CD4-positive, alpha-beta T cell (primary cell): ENCODE data around the gene RTN4RL2. TPM values are rescaled to one million over a fixed set of nuclear protein-coding genes. Genes with fewer than 3 reads are reported as not detected.

Source experiments
- ATAC-seq: fragments of 200-7000 bp; cut with Tn5 transposase; one replicate; pipeline ENCODE4 v1.10.0; 2022; ENCODE audit warnings: mild to moderate bottlenecking; ENCODE audit not compliant: poor library complexity
- CTCF ChIA-PET: fragments of 350-600 bp; sonication (Branson Sonifier 250); formaldehyde crosslinking; loops from one replicate; lab custom pipeline; 2021; ENCODE audit warnings: antibody characterized with exemption, inconsistent platforms; lab: Charles Lee
- POLR2A ChIA-PET: fragments of 350-600 bp; sonication (Branson Sonifier 250); formaldehyde crosslinking; loops from one replicate; lab custom pipeline; 2021; ENCODE audit warnings: antibody characterized with exemption, inconsistent platforms; lab: Charles Lee
- DNase-seq, 14 experiments: peaks; one replicate each; pipeline ENCODE4 v3.0.0-alpha.2; 2013 to 2020; ENCODE audit warnings: mixed read lengths in 2 of 14
- H3K27ac ChIP-seq, 2 donors: one replicate each; pipeline versions ENCODE4 v1.5.1 to v1.7.0; 2013; ENCODE audit warnings: low read length in 2 of 2, low read depth in 1 of 2, mild to moderate bottlenecking in 1 of 2
- H3K27me3 ChIP-seq, 2 experiments: 1 replicate in 1 of 2; 2 replicates in 1 of 2; pipeline versions ENCODE4 v1.6.1 to v1.7.0; 2013; ENCODE audit warnings: low read length in 2 of 2, control low read depth in 1 of 2, mild to moderate bottlenecking in 1 of 2, moderate library complexity in 1 of 2; ENCODE audit not compliant: insufficient read depth in 2 of 2, control insufficient read depth in 1 of 2
- H3K36me3 ChIP-seq: one replicate; pipeline ENCODE4 v1.6.1; 2013; ENCODE audit warnings: low read length, control low read depth; ENCODE audit not compliant: insufficient read depth
- H3K4me1 ChIP-seq: one replicate; pipeline ENCODE4 v1.6.1; 2013; ENCODE audit warnings: low read length, control low read depth; ENCODE audit not compliant: insufficient read depth
- H3K4me3 ChIP-seq: one replicate; pipeline ENCODE4 v1.5.1; 2013; ENCODE audit warnings: mild to moderate bottlenecking, low read length, moderate library complexity
- H3K9me3 ChIP-seq, 2 experiments: 1 replicate in 1 of 2; 2 replicates in 1 of 2; pipeline versions ENCODE4 v1.6.1 to v1.7.0; 2013; ENCODE audit warnings: low read length in 2 of 2, mild to moderate bottlenecking in 2 of 2, control low read depth in 1 of 2, moderate library complexity in 1 of 2; ENCODE audit not compliant: control insufficient read depth in 1 of 2, insufficient read depth in 1 of 2
- H3K27ac Mint-ChIP-seq: one replicate; pipeline ENCODE4 v1.8.0; 2020; ENCODE audit warnings: mixed read lengths
- H3K27me3 Mint-ChIP-seq: one replicate; pipeline ENCODE4 v1.8.0; 2021; ENCODE audit warnings: mixed read lengths
- H3K36me3 Mint-ChIP-seq: one replicate; pipeline ENCODE4 v1.8.0; 2021; ENCODE audit warnings: low read depth, mixed read lengths
- H3K4me1 Mint-ChIP-seq: one replicate; pipeline ENCODE4 v1.8.0; 2021; ENCODE audit warnings: low read depth, mixed read lengths
- H3K4me3 Mint-ChIP-seq: one replicate; pipeline ENCODE4 v1.8.0; 2020; ENCODE audit warnings: mild to moderate bottlenecking, mixed read lengths
- H3K9me3 Mint-ChIP-seq: one replicate; pipeline ENCODE4 v1.8.0; 2020; ENCODE audit warnings: mixed read lengths
- CTCF ChIP-seq: fragments of 200-600 bp; IDR thresholded peaks from one replicate; pipeline ENCODE4 v1.8.0; 2022; ENCODE audit warnings: antibody characterized with exemption, mild to moderate bottlenecking
- intact Hi-C, 2 experiments: fragments of 100-400 bp; cut with DNase I in 1 of 2; cut with micrococcal nuclease in 1 of 2; formaldehyde crosslinking; loops; one replicate each; pipeline versions ENCODE4 v1.15.1 to v1.9.0; 2023 to 2025; cut with DNase I, micrococcal nuclease
- total RNA-seq, 174 experiments: library from RNA in 2 of 174; stranded (reverse) in 2 of 174; gene quantifications; one replicate each; pipeline ENCODE4 v1.2.3 and lab custom pipeline; 2021 to 2026

Gene RTN4RL2
- total RNA-seq, 2 experiments from 2014 or later = 0.17 to 0.19 TPM

- POLR2A ChIA-PET = no interaction called here
- Histone ChIP-seq H3K36me3 (peaks cover 36% of the 10 kb centered on the region), H3K27me3 (peaks cover 16 to 18% of the 10 kb centered on the region in 2 experiments), H3K4me3 (no peak overlapping the region), H3K27ac (no peak overlapping the region), H3K9me3 (no peaks in the 10 kb centered on the region), H3K4me1 (peaks cover 13% of the 10 kb centered on the region)
- Mint-ChIP-seq H3K4me3 (no peak overlapping the region), H3K9me3 (no peaks in the 10 kb centered on the region), H3K27me3 (peaks cover 16% of the 10 kb centered on the region), H3K36me3 (peaks cover 50% of the 10 kb centered on the region), H3K4me1 (no peaks in the 10 kb centered on the region), H3K27ac (no peak overlapping the region)
- CTCF ChIA-PET = interaction anchor here (0.6 kb wide), 1 partner anchor 16 kb away, joined by 4 read pairs; no protein-coding TSS in a partner anchor
- ATAC-seq (no peak), DNase-seq (no peak)
- TF ChIP-seq CTCF = no peak
- intact Hi-C loops = no loop called here
These were observed 26.9 kb downstream of the RTN4RL2 start for GRCh38 chr11:57487021-57487778.

- no peaks in the 10 kb centered on the region for H3K4me1 Mint-ChIP-seq
- ChIA-PET CTCF (no interaction called here), POLR2A (no interaction called here)
- Histone ChIP-seq H3K27ac (no peak overlapping the region), H3K27me3 (peaks cover 12 to 16% of the 10 kb centered on the region in 2 experiments), H3K36me3 (peaks cover 36% of the 10 kb centered on the region), H3K4me3 (no peak overlapping the region), H3K4me1 (peaks cover 7% of the 10 kb centered on the region), H3K9me3 (no peaks in the 10 kb centered on the region)
- DNase-seq (no peak), ATAC-seq (no peak)
- H3K36me3 Mint-ChIP-seq = peaks cover 50% of the 10 kb centered on the region
- intact Hi-C loops = no loop called here
- no peak overlapping the region for H3K27ac Mint-ChIP-seq
- H3K27me3 Mint-ChIP-seq = peaks cover 16% of the 10 kb centered on the region
- H3K9me3 Mint-ChIP-seq = no peaks in the 10 kb centered on the region
- no peak for TF ChIP-seq CTCF
- no peak overlapping the region for H3K4me3 Mint-ChIP-seq
These were observed 27.8 kb downstream of the RTN4RL2 start for GRCh38 chr11:57487920-57488659.

- intact Hi-C loops = loop anchor here in 1 of 2 experiments (2.0 to 5.0 kb wide), 2 partner anchors 77 to 148 kb away; partner anchors contain the start of gene UBE2L6
- H3K9me3 Mint-ChIP-seq = no peaks in the 10 kb centered on the region
- peaks cover 39% of the 10 kb centered on the region for H3K36me3 Mint-ChIP-seq
These were observed 30.3 kb downstream of the RTN4RL2 start for GRCh38 chr11:57490456-57491248.

More at GRCh38 chr11:57490456-57491248, 30.3 kb downstream of the RTN4RL2 start:
- no peak for DNase-seq
- Mint-ChIP-seq H3K27me3 (peaks cover 3% of the 10 kb centered on the region), H3K4me3 (no peak overlapping the region), H3K4me1 (no peaks in the 10 kb centered on the region), H3K27ac (no peak overlapping the region)
- Histone ChIP-seq H3K27me3 (no peaks in the 10 kb centered on the region), H3K4me1 (peaks cover 4% of the 10 kb centered on the region), H3K36me3 (peaks cover 24% of the 10 kb centered on the region), H3K9me3 (no peaks in the 10 kb centered on the region), H3K27ac (no peak overlapping the region), H3K4me3 (no peak overlapping the region)
- no peak for TF ChIP-seq CTCF
- no peak for ATAC-seq
- CTCF ChIA-PET = interaction anchor here (6.0 kb wide), 1 partner anchor 37 kb away, joined by 130 read pairs; the partner anchor contains the start of gene TIMM10
- POLR2A ChIA-PET = interaction anchor here (3.4 kb wide), 1 partner anchor 35 kb away, joined by 28 read pairs; no protein-coding TSS in a partner anchor
